Uterus (tissue), 4 donors: Measurements from ENCODE around the gene RBM47. TPM values are rescaled to one million over a fixed set of nuclear protein-coding genes. Genes with fewer than 3 reads are reported as not detected.
"Not testable (repeated sequence)": the region's sequence is repeated elsewhere in the genome, so short reads cannot be mapped to it uniquely, and the experiment has no call there.

Experiments used
- DNase-seq, 2 donors: peaks; one replicate each; pipeline ENCODE4 v3.0.0-alpha.2; 2019 to 2020
- H3K27ac ChIP-seq, 2 donors: fragments of 200-600 bp; sonication (generic); 1 replicate in 1 of 2; 2 replicates in 1 of 2; pipeline ENCODE4 v1.5.1; 2016 to 2018
- H3K27me3 ChIP-seq, 2 donors: fragments of 200-600 bp; sonication (generic); one replicate each; pipeline ENCODE4 v1.5.1; 2018 to 2019; ENCODE audit warnings: control low read depth in 1 of 2
- H3K36me3 ChIP-seq, 2 donors: fragments of 200-600 bp; sonication (generic); one replicate each; pipeline ENCODE4 v1.5.1; 2019; ENCODE audit warnings: control low read depth in 1 of 2
- H3K4me1 ChIP-seq, 2 donors: fragments of 200-600 bp; sonication (generic); one replicate each; pipeline ENCODE4 v1.5.1; 2018 to 2019; ENCODE audit warnings: control low read depth in 1 of 2
- H3K4me3 ChIP-seq, 2 donors: fragments of 200-600 bp; sonication (generic); 1 replicate in 1 of 2; 2 replicates in 1 of 2; pipeline ENCODE4 v1.5.1; 2018 to 2019; ENCODE audit warnings: mild to moderate bottlenecking in 1 of 2
- H3K9me3 ChIP-seq, 2 donors: fragments of 200-600 bp; sonication (generic); one replicate each; pipeline ENCODE4 v1.5.1; 2019; ENCODE audit warnings: control low read depth in 1 of 2
- CTCF ChIP-seq, 4 experiments: fragments of 200-600 bp in 2 of 4; fragments of 450-650 bp in 2 of 4; sonication (generic) in 2 of 4; IDR thresholded peaks; one replicate each; pipeline ENCODE4 v1.5.1; 2016 to 2019; ENCODE audit warnings: antibody characterized with exemption in 4 of 4, mild to moderate bottlenecking in 2 of 4, moderate library complexity in 1 of 4
- POLR2A ChIP-seq, 2 donors: fragments of 450-650 bp; IDR thresholded peaks; one replicate each; pipeline ENCODE4 v1.6.1; 2016; ENCODE audit warnings: antibody characterized with exemption in 2 of 2, mild to moderate bottlenecking in 1 of 2, moderate library complexity in 1 of 2
- intact Hi-C: fragments of 100-400 bp; cut with DNase I; formaldehyde crosslinking; loops from one replicate; pipeline ENCODE4 v1.15.1; 2023; ENCODE audit warnings: low total_unique reads
- total RNA-seq, 4 donors: library from RNA; depleted of rRNA in 3 of 4; stranded (reverse); fragments of >200 nt in 3 of 4; gene quantifications; one replicate each; pipeline versions ENCODE4 v1.1.0 to v1.2.4, GENCODE V29; 2014 to 2023
- donor health status: DM: yes; HTN: yes; CAD: no.

Gene RBM47
- total RNA-seq, 4 donors from 2014 or later: 3.8 to 22.3 (median 6.8) TPM

GRCh38 chr4:40412866-40413795 is 216.5 kb downstream of the RBM47 start:
- H3K27ac ChIP-seq: no peak overlapping the region
- no peaks in the 10 kb centered on the region for H3K27me3 ChIP-seq
- no peak for DNase-seq
- intact Hi-C loops: no loop called here
- TF ChIP-seq CTCF (IDR thresholded peaks at IDR 0.05) (no peak), POLR2A (IDR thresholded peaks at IDR 0.05) (no peak)
- no peaks in the 10 kb centered on the region for H3K36me3 ChIP-seq
- H3K9me3 ChIP-seq: no peaks in the 10 kb centered on the region
- H3K4me1 ChIP-seq: no peaks in the 10 kb centered on the region
- H3K4me3 ChIP-seq: no peak overlapping the region

GRCh38 chr4:40412388-40412787 is 217.3 kb downstream of the RBM47 start:
- no peak for TF ChIP-seq CTCF (IDR thresholded peaks at IDR 0.05)
- no peak for TF ChIP-seq POLR2A (IDR thresholded peaks at IDR 0.05)
- DNase-seq: no peak
- no peaks in the 10 kb centered on the region for H3K36me3 ChIP-seq
- intact Hi-C loops: no loop called here
- no peak overlapping the region for H3K27ac ChIP-seq
- no peaks in the 10 kb centered on the region for H3K4me1 ChIP-seq
- no peaks in the 10 kb centered on the region for H3K9me3 ChIP-seq
- H3K4me3 ChIP-seq: no peak overlapping the region
- no peaks in the 10 kb centered on the region for H3K27me3 ChIP-seq

GRCh38 chr4:40409835-40410234 is 219.8 kb downstream of the RBM47 start:
- Histone ChIP-seq H3K4me3 (no peak overlapping the region), H3K36me3 (no peaks in the 10 kb centered on the region), H3K4me1 (no peaks in the 10 kb centered on the region), H3K27ac (no peak overlapping the region), H3K27me3 (no peaks in the 10 kb centered on the region), H3K9me3 (no peaks in the 10 kb centered on the region)
- DNase-seq: no peak
- intact Hi-C loops: no loop called here
- TF ChIP-seq CTCF (IDR thresholded peaks at IDR 0.05) (no peak), POLR2A (IDR thresholded peaks at IDR 0.05) (no peak)

GRCh38 chr4:40407468-40407867 is 222.2 kb downstream of the RBM47 start:
- DNase-seq, H3K27me3 ChIP-seq, H3K27ac ChIP-seq, H3K9me3 ChIP-seq, H3K36me3 ChIP-seq, H3K4me3 ChIP-seq, intact Hi-C loops, H3K4me1 ChIP-seq: not testable (repeated sequence)

- Histone ChIP-seq H3K36me3 (no peaks in the 10 kb centered on the region), H3K4me3 (no peak overlapping the region), H3K9me3 (no peaks in the 10 kb centered on the region), H3K27me3 (no peaks in the 10 kb centered on the region), H3K4me1 (no peaks in the 10 kb centered on the region), H3K27ac (no peak overlapping the region)
- TF ChIP-seq POLR2A (IDR thresholded peaks at IDR 0.05) (no peak), CTCF (IDR thresholded peaks at IDR 0.05) (no peak)
- DNase-seq: no peak
- intact Hi-C loops: no loop called here
Observed at GRCh38 chr4:40406340-40406739, 223.3 kb downstream of the RBM47 start.
